GM23338 (cell line): ENCODE measurements around the gene EGFR. TPM values are rescaled to one million over a fixed set of nuclear protein-coding genes. Genes with fewer than 3 reads are reported as not detected.

Source experiments
- ATAC-seq: fragments of 200-7000 bp; cut with Tn5 transposase; 3 replicates; pipeline ENCODE4 v1.9.1; 2020
- DNase-seq: peaks from one replicate; pipeline ENCODE4 v3.0.0-alpha.2; 2015; ENCODE audit warnings: low spot score
- H2AFZ ChIP-seq: fragments of 200-600 bp; sonication (generic); 2 replicates; pipeline ENCODE4 v1.8.0; 2016; ENCODE audit warnings: antibody characterized with exemption, mild to moderate bottlenecking, moderate library complexity
- H3F3A ChIP-seq: fragments of 200-600 bp; sonication (generic); replicated peaks from 2 replicates; pipeline ENCODE4 v1.8.0; 2017; ENCODE audit warnings: antibody characterized with exemption, mixed run types, low read depth
- H3K27ac ChIP-seq: fragments of 200-600 bp; sonication (generic); 2 replicates; pipeline ENCODE4 v1.6.1; 2016; ENCODE audit warnings: low read depth
- H3K27me3 ChIP-seq: fragments of 200-600 bp; sonication (generic); 2 replicates; pipeline ENCODE4 v1.8.0; 2016; ENCODE audit warnings: mild to moderate bottlenecking, mixed run types, moderate library complexity; ENCODE audit not compliant: insufficient read depth
- H3K36me3 ChIP-seq: fragments of 200-600 bp; sonication (generic); 2 replicates; pipeline ENCODE4 v1.8.0; 2016; ENCODE audit warnings: mild to moderate bottlenecking; ENCODE audit not compliant: insufficient read depth
- H3K4me1 ChIP-seq: fragments of 200-600 bp; sonication (generic); 2 replicates; pipeline ENCODE4 v1.8.0; 2016; ENCODE audit warnings: mild to moderate bottlenecking, moderate library complexity; ENCODE audit not compliant: insufficient read depth
- H3K4me2 ChIP-seq: fragments of 200-600 bp; sonication (generic); 2 replicates; pipeline ENCODE4 v1.7.1; 2017; ENCODE audit warnings: mixed run types
- H3K4me3 ChIP-seq: fragments of 200-600 bp; sonication (generic); 2 replicates; pipeline ENCODE4 v1.6.1; 2016; ENCODE audit warnings: mixed run types
- H3K79me2 ChIP-seq: fragments of 200-600 bp; sonication (generic); replicated peaks from 2 replicates; pipeline ENCODE4 v1.8.0; 2017; ENCODE audit warnings: mild to moderate bottlenecking; ENCODE audit not compliant: insufficient read depth
- H3K9me2 ChIP-seq: fragments of 200-600 bp; sonication (generic); 2 replicates; pipeline ENCODE4 v1.8.0; 2017; ENCODE audit not compliant: insufficient read depth
- H4K20me1 ChIP-seq: fragments of 200-600 bp; sonication (generic); replicated peaks from 2 replicates; pipeline ENCODE4 v1.8.0; 2017; ENCODE audit warnings: mild to moderate bottlenecking; ENCODE audit not compliant: insufficient read depth
- H3K27ac Mint-ChIP-seq: 2 replicates; pipeline ENCODE4 v1.8.0; 2020; ENCODE audit warnings: inconsistent platforms, mild to moderate bottlenecking, moderate library complexity, mixed read lengths
- H3K27me3 Mint-ChIP-seq: 3 replicates; pipeline ENCODE4 v1.8.0; 2022; ENCODE audit warnings: low read depth, mild to moderate bottlenecking, moderate library complexity, mixed read lengths, inconsistent platforms; ENCODE audit not compliant: insufficient read depth, poor library complexity
- H3K36me3 Mint-ChIP-seq: 3 replicates; pipeline ENCODE4 v1.8.0; 2021; ENCODE audit warnings: low read depth, mild to moderate bottlenecking, inconsistent platforms, moderate library complexity, mixed read lengths
- H3K4me1 Mint-ChIP-seq: 3 replicates; pipeline ENCODE4 v1.8.0; 2020; ENCODE audit warnings: mild to moderate bottlenecking, inconsistent platforms, mixed read lengths
- H3K4me3 Mint-ChIP-seq: 3 replicates; pipeline ENCODE4 v1.8.0; 2021; ENCODE audit warnings: moderate library complexity, mild to moderate bottlenecking, inconsistent platforms, mixed read lengths
- H3K9me3 Mint-ChIP-seq: 3 replicates; pipeline ENCODE4 v1.8.0; 2020; ENCODE audit warnings: moderate library complexity, mild to moderate bottlenecking, inconsistent platforms, mixed read lengths
- CREB1 ChIP-seq: fragments of 250-450 bp; sonication (Bioruptor Pico); IDR thresholded peaks from 2 replicates; pipeline ENCODE4 v1.5.0; 2020; ENCODE audit warnings: low read depth, mild to moderate bottlenecking, moderate library complexity
- EZH2 ChIP-seq: fragments of 200-600 bp; sonication (generic); IDR thresholded peaks from one replicate; pipeline ENCODE4 v1.8.0; 2017; ENCODE audit warnings: antibody characterized with exemption, mild to moderate bottlenecking, low read depth; ENCODE audit not compliant: unreplicated experiment
- EZH2phosphoT487 ChIP-seq: fragments of 200-600 bp; sonication (generic); IDR thresholded peaks from one replicate; pipeline ENCODE4 v1.8.1; 2018; ENCODE audit warnings: antibody characterized with exemption; ENCODE audit not compliant: unreplicated experiment
- JUNB ChIP-seq: IDR thresholded peaks from one replicate; pipeline ENCODE4 v1.6.1; 2016; ENCODE audit warnings: antibody characterized with exemption; ENCODE audit not compliant: unreplicated experiment
- NANOG ChIP-seq: IDR thresholded peaks from 2 replicates; pipeline ENCODE4 v1.6.1; 2016; ENCODE audit warnings: antibody characterized with exemption, borderline replicate concordance
- POLR2AphosphoS5 ChIP-seq: IDR thresholded peaks from 2 replicates; pipeline ENCODE4 v1.6.1; 2016; ENCODE audit warnings: antibody characterized with exemption, low read depth
- STAT1 ChIP-seq: IDR thresholded peaks from one replicate; pipeline ENCODE4 v1.6.1; 2016; ENCODE audit warnings: antibody characterized with exemption; ENCODE audit not compliant: unreplicated experiment
- ZNF114 ChIP-seq: fragments of 250-450 bp; sonication (Bioruptor Pico); IDR thresholded peaks from 2 replicates; pipeline ENCODE4 v1.5.0; 2020; ENCODE audit warnings: mild to moderate bottlenecking, moderate library complexity
- ZNF331 ChIP-seq: fragments of 250-450 bp; sonication (Bioruptor Pico); IDR thresholded peaks from 2 replicates; pipeline ENCODE4 v1.5.0; 2020; ENCODE audit warnings: low read depth, mild to moderate bottlenecking, moderate library complexity
- polyA plus RNA-seq: library from polyadenylated mRNA; unstranded; fragments of >200 nt; fragmentation: Nextera tagmentation; extraction: Ambion mirVana; gene quantifications from 2 replicates; pipeline ENCODE4 v1.2.1, GENCODE V29; 2016
- total RNA-seq: library from RNA; depleted of rRNA; stranded (reverse); fragments of >200 nt; shearing (Covaris generic); gene quantifications from 2 replicates; pipeline ENCODE4 v1.2.3, GENCODE V29; 2014
- TF ChIP-seq, protein P1 (sequence below), 2 experiments: fragments of 200-600 bp in 1 of 2; sonication (generic) in 1 of 2; conservative IDR thresholded peaks; 2 replicates each; pipeline versions ENCODE4 v1.5.1 to v1.6.1; 2016 to 2017; ENCODE audit warnings: antibody characterized with exemption in 2 of 2, low read depth in 2 of 2, mild to moderate bottlenecking in 2 of 2, moderate library complexity in 1 of 2
- TF ChIP-seq, protein P2 (sequence below): IDR thresholded peaks from 2 replicates; pipeline ENCODE4 v1.6.1; 2016; ENCODE audit warnings: antibody characterized with exemption
- TF ChIP-seq, protein P3 (sequence below): IDR thresholded peaks from one replicate; pipeline ENCODE4 v1.6.1; 2018; ENCODE audit warnings: antibody characterized with exemption; ENCODE audit not compliant: unreplicated experiment
- TF ChIP-seq, protein P4 (sequence below): fragments of 250-450 bp; sonication (Bioruptor Pico); IDR thresholded peaks from 2 replicates; pipeline ENCODE4 v1.5.0; 2020; ENCODE audit warnings: mild to moderate bottlenecking, moderate library complexity

Gene EGFR
- total and polyA plus RNA-seq, 2 experiments from 2014 or later, result 1.5 to 4.5 TPM

DNA sequence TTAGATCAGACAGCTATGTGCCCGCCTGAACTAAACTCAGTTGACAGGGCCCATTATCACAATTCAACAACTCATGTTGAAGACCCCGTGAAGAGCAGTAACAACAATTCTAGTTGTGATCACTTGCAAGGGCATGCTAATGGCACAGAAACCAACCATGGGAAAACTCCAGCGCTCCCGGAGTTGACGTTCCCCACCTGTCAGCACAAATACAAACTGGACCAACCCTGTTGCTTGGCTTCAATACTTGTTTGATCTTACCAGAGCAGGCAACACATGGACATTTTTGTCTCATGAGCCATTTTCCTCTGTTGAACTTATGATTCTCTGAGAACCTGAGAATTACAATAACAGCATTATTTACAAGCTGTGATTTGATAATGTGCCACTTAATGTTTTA, 227.4 kb downstream of the EGFR start (continued):
- TF ChIP-seq NANOG, result no peak

DNA sequence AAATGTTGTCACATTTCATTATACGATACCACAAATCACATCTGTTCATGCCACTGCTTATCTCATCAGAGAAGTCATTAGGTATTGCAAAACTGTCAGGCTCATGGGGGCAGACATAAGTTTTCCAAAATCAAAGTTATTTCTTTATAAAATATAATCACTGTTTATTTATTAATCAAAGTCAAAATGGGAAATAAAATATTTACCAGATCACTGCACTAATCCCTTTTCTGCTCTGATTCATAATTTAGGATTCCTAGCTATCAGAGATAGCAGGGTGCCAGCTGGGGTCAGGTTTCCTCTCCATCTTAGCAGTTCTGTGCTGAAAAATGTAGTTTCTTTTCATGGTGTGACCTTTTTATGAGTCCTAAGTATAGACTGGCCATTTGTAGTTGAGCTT, 228.6 kb downstream of the EGFR start:
- ATAC-seq, result no peak
- TF ChIP-seq CREB1 (CRISPR knock-in tag), result no peak
- no peak for TF ChIP-seq POLR2AphosphoS5
- TF ChIP-seq, protein P1, sequence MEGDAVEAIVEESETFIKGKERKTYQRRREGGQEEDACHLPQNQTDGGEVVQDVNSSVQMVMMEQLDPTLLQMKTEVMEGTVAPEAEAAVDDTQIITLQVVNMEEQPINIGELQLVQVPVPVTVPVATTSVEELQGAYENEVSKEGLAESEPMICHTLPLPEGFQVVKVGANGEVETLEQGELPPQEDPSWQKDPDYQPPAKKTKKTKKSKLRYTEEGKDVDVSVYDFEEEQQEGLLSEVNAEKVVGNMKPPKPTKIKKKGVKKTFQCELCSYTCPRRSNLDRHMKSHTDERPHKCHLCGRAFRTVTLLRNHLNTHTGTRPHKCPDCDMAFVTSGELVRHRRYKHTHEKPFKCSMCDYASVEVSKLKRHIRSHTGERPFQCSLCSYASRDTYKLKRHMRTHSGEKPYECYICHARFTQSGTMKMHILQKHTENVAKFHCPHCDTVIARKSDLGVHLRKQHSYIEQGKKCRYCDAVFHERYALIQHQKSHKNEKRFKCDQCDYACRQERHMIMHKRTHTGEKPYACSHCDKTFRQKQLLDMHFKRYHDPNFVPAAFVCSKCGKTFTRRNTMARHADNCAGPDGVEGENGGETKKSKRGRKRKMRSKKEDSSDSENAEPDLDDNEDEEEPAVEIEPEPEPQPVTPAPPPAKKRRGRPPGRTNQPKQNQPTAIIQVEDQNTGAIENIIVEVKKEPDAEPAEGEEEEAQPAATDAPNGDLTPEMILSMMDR (conservative IDR thresholded peaks at IDR 0.05; ENCODE audit: low read depth in 2 of 2), result no peak
- TF ChIP-seq ZNF331 (CRISPR knock-in tag), result no peak
- TF ChIP-seq EZH2phosphoT487, result no peak
- TF ChIP-seq STAT1, result no peak
- TF ChIP-seq, protein P2, sequence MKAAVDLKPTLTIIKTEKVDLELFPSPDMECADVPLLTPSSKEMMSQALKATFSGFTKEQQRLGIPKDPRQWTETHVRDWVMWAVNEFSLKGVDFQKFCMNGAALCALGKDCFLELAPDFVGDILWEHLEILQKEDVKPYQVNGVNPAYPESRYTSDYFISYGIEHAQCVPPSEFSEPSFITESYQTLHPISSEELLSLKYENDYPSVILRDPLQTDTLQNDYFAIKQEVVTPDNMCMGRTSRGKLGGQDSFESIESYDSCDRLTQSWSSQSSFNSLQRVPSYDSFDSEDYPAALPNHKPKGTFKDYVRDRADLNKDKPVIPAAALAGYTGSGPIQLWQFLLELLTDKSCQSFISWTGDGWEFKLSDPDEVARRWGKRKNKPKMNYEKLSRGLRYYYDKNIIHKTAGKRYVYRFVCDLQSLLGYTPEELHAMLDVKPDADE, result no peak
- TF ChIP-seq JUNB, result no peak
- no peak for TF ChIP-seq EZH2
- TF ChIP-seq, protein P3, sequence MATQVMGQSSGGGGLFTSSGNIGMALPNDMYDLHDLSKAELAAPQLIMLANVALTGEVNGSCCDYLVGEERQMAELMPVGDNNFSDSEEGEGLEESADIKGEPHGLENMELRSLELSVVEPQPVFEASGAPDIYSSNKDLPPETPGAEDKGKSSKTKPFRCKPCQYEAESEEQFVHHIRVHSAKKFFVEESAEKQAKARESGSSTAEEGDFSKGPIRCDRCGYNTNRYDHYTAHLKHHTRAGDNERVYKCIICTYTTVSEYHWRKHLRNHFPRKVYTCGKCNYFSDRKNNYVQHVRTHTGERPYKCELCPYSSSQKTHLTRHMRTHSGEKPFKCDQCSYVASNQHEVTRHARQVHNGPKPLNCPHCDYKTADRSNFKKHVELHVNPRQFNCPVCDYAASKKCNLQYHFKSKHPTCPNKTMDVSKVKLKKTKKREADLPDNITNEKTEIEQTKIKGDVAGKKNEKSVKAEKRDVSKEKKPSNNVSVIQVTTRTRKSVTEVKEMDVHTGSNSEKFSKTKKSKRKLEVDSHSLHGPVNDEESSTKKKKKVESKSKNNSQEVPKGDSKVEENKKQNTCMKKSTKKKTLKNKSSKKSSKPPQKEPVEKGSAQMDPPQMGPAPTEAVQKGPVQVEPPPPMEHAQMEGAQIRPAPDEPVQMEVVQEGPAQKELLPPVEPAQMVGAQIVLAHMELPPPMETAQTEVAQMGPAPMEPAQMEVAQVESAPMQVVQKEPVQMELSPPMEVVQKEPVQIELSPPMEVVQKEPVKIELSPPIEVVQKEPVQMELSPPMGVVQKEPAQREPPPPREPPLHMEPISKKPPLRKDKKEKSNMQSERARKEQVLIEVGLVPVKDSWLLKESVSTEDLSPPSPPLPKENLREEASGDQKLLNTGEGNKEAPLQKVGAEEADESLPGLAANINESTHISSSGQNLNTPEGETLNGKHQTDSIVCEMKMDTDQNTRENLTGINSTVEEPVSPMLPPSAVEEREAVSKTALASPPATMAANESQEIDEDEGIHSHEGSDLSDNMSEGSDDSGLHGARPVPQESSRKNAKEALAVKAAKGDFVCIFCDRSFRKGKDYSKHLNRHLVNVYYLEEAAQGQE, result no peak
- no peak for TF ChIP-seq ZNF114 (CRISPR knock-in tag)
- TF ChIP-seq NANOG, result no peak
- TF ChIP-seq, protein P4, sequence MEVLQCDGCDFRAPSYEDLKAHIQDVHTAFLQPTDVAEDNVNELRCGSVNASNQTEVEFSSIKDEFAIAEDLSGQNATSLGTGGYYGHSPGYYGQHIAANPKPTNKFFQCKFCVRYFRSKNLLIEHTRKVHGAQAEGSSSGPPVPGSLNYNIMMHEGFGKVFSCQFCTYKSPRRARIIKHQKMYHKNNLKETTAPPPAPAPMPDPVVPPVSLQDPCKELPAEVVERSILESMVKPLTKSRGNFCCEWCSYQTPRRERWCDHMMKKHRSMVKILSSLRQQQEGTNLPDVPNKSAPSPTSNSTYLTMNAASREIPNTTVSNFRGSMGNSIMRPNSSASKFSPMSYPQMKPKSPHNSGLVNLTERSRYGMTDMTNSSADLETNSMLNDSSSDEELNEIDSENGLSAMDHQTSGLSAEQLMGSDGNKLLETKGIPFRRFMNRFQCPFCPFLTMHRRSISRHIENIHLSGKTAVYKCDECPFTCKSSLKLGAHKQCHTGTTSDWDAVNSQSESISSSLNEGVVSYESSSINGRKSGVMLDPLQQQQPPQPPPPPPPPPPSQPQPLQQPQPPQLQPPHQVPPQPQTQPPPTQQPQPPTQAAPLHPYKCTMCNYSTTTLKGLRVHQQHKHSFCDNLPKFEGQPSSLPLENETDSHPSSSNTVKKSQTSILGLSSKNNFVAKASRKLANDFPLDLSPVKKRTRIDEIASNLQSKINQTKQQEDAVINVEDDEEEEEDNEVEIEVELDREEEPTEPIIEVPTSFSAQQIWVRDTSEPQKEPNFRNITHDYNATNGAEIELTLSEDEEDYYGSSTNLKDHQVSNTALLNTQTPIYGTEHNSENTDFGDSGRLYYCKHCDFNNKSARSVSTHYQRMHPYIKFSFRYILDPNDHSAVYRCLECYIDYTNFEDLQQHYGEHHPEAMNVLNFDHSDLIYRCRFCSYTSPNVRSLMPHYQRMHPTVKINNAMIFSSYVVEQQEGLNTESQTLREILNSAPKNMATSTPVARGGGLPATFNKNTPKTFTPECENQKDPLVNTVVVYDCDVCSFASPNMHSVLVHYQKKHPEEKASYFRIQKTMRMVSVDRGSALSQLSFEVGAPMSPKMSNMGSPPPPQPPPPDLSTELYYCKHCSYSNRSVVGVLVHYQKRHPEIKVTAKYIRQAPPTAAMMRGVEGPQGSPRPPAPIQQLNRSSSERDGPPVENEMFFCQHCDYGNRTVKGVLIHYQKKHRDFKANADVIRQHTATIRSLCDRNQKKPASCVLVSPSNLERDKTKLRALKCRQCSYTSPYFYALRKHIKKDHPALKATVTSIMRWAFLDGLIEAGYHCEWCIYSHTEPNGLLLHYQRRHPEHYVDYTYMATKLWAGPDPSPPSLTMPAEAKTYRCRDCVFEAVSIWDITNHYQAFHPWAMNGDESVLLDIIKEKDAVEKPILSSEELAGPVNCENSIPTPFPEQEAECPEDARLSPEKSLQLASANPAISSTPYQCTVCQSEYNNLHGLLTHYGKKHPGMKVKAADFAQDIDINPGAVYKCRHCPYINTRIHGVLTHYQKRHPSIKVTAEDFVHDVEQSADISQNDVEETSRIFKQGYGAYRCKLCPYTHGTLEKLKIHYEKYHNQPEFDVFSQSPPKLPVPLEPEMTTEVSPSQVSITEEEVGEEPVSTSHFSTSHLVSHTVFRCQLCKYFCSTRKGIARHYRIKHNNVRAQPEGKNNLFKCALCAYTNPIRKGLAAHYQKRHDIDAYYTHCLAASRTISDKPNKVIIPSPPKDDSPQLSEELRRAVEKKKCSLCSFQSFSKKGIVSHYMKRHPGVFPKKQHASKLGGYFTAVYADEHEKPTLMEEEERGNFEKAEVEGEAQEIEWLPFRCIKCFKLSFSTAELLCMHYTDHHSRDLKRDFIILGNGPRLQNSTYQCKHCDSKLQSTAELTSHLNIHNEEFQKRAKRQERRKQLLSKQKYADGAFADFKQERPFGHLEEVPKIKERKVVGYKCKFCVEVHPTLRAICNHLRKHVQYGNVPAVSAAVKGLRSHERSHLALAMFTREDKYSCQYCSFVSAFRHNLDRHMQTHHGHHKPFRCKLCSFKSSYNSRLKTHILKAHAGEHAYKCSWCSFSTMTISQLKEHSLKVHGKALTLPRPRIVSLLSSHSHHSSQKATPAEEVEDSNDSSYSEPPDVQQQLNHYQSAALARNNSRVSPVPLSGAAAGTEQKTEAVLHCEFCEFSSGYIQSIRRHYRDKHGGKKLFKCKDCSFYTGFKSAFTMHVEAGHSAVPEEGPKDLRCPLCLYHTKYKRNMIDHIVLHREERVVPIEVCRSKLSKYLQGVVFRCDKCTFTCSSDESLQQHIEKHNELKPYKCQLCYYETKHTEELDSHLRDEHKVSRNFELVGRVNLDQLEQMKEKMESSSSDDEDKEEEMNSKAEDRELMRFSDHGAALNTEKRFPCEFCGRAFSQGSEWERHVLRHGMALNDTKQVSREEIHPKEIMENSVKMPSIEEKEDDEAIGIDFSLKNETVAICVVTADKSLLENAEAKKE, result no peak
- no peaks in the 10 kb centered on the region for H3K36me3 ChIP-seq
- 0 out of 2 replicates have a peak, but pooled peaks cover 3% of the 10 kb centered on the region for H3K9me2 ChIP-seq
- no peaks in the 10 kb centered on the region for H3F3A ChIP-seq
- H3K4me2 ChIP-seq, result no peak overlapping the region
- H3K27me3 Mint-ChIP-seq, result peaks cover 8% of the 10 kb centered on the region
- peaks cover 3% of the 10 kb centered on the region; the same call in 2 of the 3 replicates for H3K4me1 Mint-ChIP-seq
- H3K27me3 ChIP-seq, result peaks cover 2% of the 10 kb centered on the region; the same call in 1 of the 2 replicates
- no peaks in the 10 kb centered on the region for H3K4me1 ChIP-seq
- H3K27ac ChIP-seq, result no peak overlapping the region
- H3K27ac Mint-ChIP-seq, result no peak overlapping the region
- no peak overlapping the region for H2AFZ ChIP-seq
- no peaks in the 10 kb centered on the region; the same call in 2 of the 3 replicates for H3K36me3 Mint-ChIP-seq
- no peak overlapping the region for H3K4me3 ChIP-seq
- no peaks in the 10 kb centered on the region for H3K79me2 ChIP-seq
- no peak for DNase-seq
- no peaks in the 10 kb centered on the region for H4K20me1 ChIP-seq
- no peak overlapping the region for H3K4me3 Mint-ChIP-seq
- no peaks in the 10 kb centered on the region for H3K9me3 Mint-ChIP-seq
